ENCODE measurements around the gene MDP1.

The MDP1 gene

DNA sequence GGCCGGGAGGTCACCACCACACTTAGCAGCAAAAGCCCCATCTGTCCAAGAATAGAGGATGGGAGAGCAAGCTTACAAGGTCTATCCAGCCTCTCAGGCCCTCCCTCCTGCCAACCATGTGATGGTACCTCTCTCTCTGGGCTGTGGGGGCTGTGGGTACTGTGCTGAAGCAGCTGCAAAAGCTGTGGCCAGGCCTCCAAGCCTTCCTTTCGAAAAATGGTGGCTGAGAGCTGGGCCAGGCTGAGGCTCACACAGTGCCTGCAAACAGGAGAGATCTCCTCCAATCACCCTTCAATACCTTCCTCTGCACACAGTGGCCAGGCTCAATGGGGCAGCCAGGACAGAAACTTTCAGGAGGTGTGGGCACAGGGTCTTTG, 28.3 kb downstream of the MDP1 start:
- H3K18ac ChIP-seq (ENCODE audit: low read length), result no peak overlapping the region

DNA sequence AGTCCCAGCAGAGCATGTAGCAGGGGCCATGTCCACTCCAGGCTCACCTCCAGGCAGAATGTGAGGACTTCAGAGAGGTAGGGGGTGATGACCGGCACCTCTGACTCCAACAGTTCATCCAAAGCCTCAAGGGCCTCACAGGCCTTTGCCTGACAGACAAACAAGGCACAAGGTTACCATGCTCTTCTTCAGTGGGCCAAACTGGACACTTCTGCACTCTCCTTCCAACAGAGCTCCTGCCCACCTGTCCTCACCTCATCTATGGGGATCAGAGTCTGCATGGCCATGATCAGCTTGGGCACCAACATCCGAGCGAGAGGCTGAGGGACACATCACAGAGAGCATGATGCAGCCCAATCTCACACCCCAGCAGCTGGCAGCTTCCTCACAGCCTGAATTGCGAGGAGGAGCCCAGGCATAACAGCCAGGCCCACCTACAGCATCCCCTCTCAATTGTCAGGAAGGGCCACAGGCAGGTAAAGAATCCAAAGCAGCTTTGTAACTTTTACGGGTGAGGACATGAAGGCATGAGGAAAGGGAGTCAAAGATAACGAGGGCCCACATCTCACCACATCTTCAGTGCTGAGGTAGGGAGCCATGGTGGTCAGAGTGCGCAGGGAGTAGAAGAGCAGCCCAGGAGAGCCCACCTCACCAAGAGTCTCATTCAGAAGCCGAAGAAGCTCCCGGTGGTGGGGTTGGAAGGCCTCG, 28.9 kb downstream of the MDP1 start:
- peaks cover 4% of the 10 kb centered on the region for H3K79me1 ChIP-seq (ENCODE audit: low read length)
- no peak for DNase-seq
- H2BK5ac ChIP-seq (ENCODE audit: low read depth, low read length, poor library complexity), result no peak overlapping the region
- no peak overlapping the region for H2AK5ac ChIP-seq (ENCODE audit: low read length)
- H3K23ac ChIP-seq (ENCODE audit: low read length), result no peak overlapping the region
- no CpG with 5 or more reads among the region's 10 CpGs for WGBS (ENCODE audit: extremely low coverage, insufficient coverage, insufficient read length)
- H3K36me3 ChIP-seq (ENCODE audit: control insufficient read depth in 1 of 2, insufficient read depth in 2 of 2, low read length in 2 of 2), result peaks cover 49 to 64% of the 10 kb centered on the region in 2 experiments
- no peak overlapping the region for H2AFZ ChIP-seq (ENCODE audit: insufficient read depth, low read length, poor library complexity)
- no peak overlapping the region for H3K14ac ChIP-seq (ENCODE audit: low read length)
- peaks cover 4% of the 10 kb centered on the region for H3K79me2 ChIP-seq (ENCODE audit: control insufficient read depth, insufficient read depth, low read length, poor library complexity)
- H3K4ac ChIP-seq (ENCODE audit: low read depth, low read length), result no peak overlapping the region
- H3K4me1 ChIP-seq (ENCODE audit: control insufficient read depth in 1 of 2, insufficient read depth in 2 of 2, low read length in 2 of 2), result peaks cover 2 to 3% of the 10 kb centered on the region in 2 experiments
- H3K9ac ChIP-seq (ENCODE audit: low read length), result no peak overlapping the region
- no peak overlapping the region for H4K8ac ChIP-seq (ENCODE audit: low read depth, low read length)
- no peak overlapping the region for H2BK12ac ChIP-seq (ENCODE audit: low read length)
- H2BK120ac ChIP-seq (ENCODE audit: insufficient read depth, low read length, poor library complexity), result no peak overlapping the region
- no peak overlapping the region for H3K18ac ChIP-seq (ENCODE audit: low read length)
- H3K27ac ChIP-seq (ENCODE audit: low read depth, low read length), result no peak overlapping the region
- H3K9me3 ChIP-seq (ENCODE audit: insufficient read depth, low read depth, low read length), result no peaks in the 10 kb centered on the region
- H3K4me2 ChIP-seq (ENCODE audit: low read length), result no peak overlapping the region
- no peak overlapping the region for H4K12ac ChIP-seq (ENCODE audit: low read depth, low read length)
- no peaks in the 10 kb centered on the region for H3K27me3 ChIP-seq (ENCODE audit: insufficient read depth, low read length)
- H4K91ac ChIP-seq (ENCODE audit: low read depth, low read length), result no peak overlapping the region
- H3K4me3 ChIP-seq (ENCODE audit: low read depth, low read length), result no peak overlapping the region

More for the DNA sequence above, 28.3 kb downstream of the MDP1 start:
- H3K4ac ChIP-seq (ENCODE audit: low read depth, low read length), result no peak overlapping the region
- H3K79me2 ChIP-seq (ENCODE audit: control insufficient read depth, insufficient read depth, low read length, poor library complexity), result peaks cover 4% of the 10 kb centered on the region
- H3K27me3 ChIP-seq (ENCODE audit: insufficient read depth, low read length), result no peaks in the 10 kb centered on the region
- H4K12ac ChIP-seq (ENCODE audit: low read depth, low read length), result no peak overlapping the region
- H3K79me1 ChIP-seq (ENCODE audit: low read length), result peaks cover 4% of the 10 kb centered on the region
- peaks cover 2 to 3% of the 10 kb centered on the region in 2 experiments for H3K4me1 ChIP-seq (ENCODE audit: control insufficient read depth in 1 of 2, insufficient read depth in 2 of 2, low read length in 2 of 2)
- no peak overlapping the region for H4K91ac ChIP-seq (ENCODE audit: low read depth, low read length)
- H2BK120ac ChIP-seq (ENCODE audit: insufficient read depth, low read length, poor library complexity), result no peak overlapping the region
- H4K8ac ChIP-seq (ENCODE audit: low read depth, low read length), result no peak overlapping the region
- no peak overlapping the region for H2AFZ ChIP-seq (ENCODE audit: insufficient read depth, low read length, poor library complexity)
- H2AK5ac ChIP-seq (ENCODE audit: low read length), result no peak overlapping the region
- H3K23ac ChIP-seq (ENCODE audit: low read length), result no peak overlapping the region
- H3K9me3 ChIP-seq (ENCODE audit: insufficient read depth, low read depth, low read length), result no peaks in the 10 kb centered on the region
- peak overlapping the region; percentile 64 for H3K4me2 ChIP-seq (ENCODE audit: low read length)
- H3K9ac ChIP-seq (ENCODE audit: low read length), result no peak overlapping the region
- H3K14ac ChIP-seq (ENCODE audit: low read length), result no peak overlapping the region
- no peak overlapping the region for H3K27ac ChIP-seq (ENCODE audit: low read depth, low read length)
- H3K36me3 ChIP-seq (ENCODE audit: control insufficient read depth in 1 of 2, insufficient read depth in 2 of 2, low read length in 2 of 2), result peaks cover 48 to 64% of the 10 kb centered on the region in 2 experiments
- WGBS (ENCODE audit: extremely low coverage, insufficient coverage, insufficient read length), result no CpG with 5 or more reads among the region's 2 CpGs
- H3K4me3 ChIP-seq (ENCODE audit: low read depth, low read length), result no peak overlapping the region
- no peak overlapping the region for H2BK5ac ChIP-seq (ENCODE audit: low read depth, low read length, poor library complexity)
- DNase-seq, result no peak
- H2BK12ac ChIP-seq (ENCODE audit: low read length), result no peak overlapping the region

GRCh38 chr14:24185741-24186140, 30.1 kb downstream of the MDP1 start:
- peaks cover 2 to 3% of the 10 kb centered on the region in 2 experiments for H3K4me1 ChIP-seq (ENCODE audit: control insufficient read depth in 1 of 2, insufficient read depth in 2 of 2, low read length in 2 of 2)
- H2AFZ ChIP-seq (ENCODE audit: insufficient read depth, low read length, poor library complexity), result no peak overlapping the region
- no peaks in the 10 kb centered on the region for H3K9me3 ChIP-seq (ENCODE audit: insufficient read depth, low read depth, low read length)
- H3K79me1 ChIP-seq (ENCODE audit: low read length), result peaks cover 4% of the 10 kb centered on the region
- no peak overlapping the region for H2BK120ac ChIP-seq (ENCODE audit: insufficient read depth, low read length, poor library complexity)
- no peak overlapping the region for H2AK5ac ChIP-seq (ENCODE audit: low read length)
- H2BK12ac ChIP-seq (ENCODE audit: low read length), result no peak overlapping the region
- H4K91ac ChIP-seq (ENCODE audit: low read depth, low read length), result no peak overlapping the region
- no peak overlapping the region for H3K18ac ChIP-seq (ENCODE audit: low read length)
- H4K8ac ChIP-seq (ENCODE audit: low read depth, low read length), result no peak overlapping the region
- no peak overlapping the region for H3K4ac ChIP-seq (ENCODE audit: low read depth, low read length)
- no peak overlapping the region for H3K23ac ChIP-seq (ENCODE audit: low read length)
- no peaks in the 10 kb centered on the region for H3K27me3 ChIP-seq (ENCODE audit: insufficient read depth, low read length)
- H3K9ac ChIP-seq (ENCODE audit: low read length), result no peak overlapping the region
- H4K12ac ChIP-seq (ENCODE audit: low read depth, low read length), result no peak overlapping the region
- no peak overlapping the region for H3K4me3 ChIP-seq (ENCODE audit: low read depth, low read length)
- H2BK5ac ChIP-seq (ENCODE audit: low read depth, low read length, poor library complexity), result no peak overlapping the region
- H3K4me2 ChIP-seq (ENCODE audit: low read length), result no peak overlapping the region
- H3K27ac ChIP-seq (ENCODE audit: low read depth, low read length), result no peak overlapping the region
- no peak overlapping the region for H3K14ac ChIP-seq (ENCODE audit: low read length)
- peaks cover 54 to 73% of the 10 kb centered on the region in 2 experiments for H3K36me3 ChIP-seq (ENCODE audit: control insufficient read depth in 1 of 2, insufficient read depth in 2 of 2, low read length in 2 of 2)
- WGBS (ENCODE audit: extremely low coverage, insufficient coverage, insufficient read length), result no CpG with 5 or more reads among the region's 11 CpGs
- no peak for DNase-seq
- H3K79me2 ChIP-seq (ENCODE audit: control insufficient read depth, insufficient read depth, low read length, poor library complexity), result peaks cover 4% of the 10 kb centered on the region

DNA sequence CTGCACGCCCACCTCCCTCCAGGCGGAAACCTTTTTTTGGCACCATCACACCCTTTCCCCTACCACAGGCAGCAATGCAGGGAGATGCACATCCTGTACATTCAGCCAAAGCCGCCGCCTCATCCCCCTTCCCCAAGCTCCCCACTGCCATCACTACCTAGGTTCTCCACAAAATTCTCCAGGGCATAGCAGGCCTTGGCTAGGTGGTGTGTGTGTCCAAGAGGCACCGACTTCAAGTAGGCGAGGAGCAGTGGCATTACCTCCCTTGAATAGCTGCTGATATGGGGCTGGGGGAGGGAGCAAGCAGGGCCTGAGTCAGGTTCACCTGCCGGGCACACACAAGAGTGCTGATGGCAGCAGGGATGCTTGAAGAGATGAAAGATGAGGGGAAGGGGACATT, 30.8 kb downstream of the MDP1 start:
- Histone ChIP-seq H3K4me2 (ENCODE audit: low read length) (no peak overlapping the region), H2AFZ (ENCODE audit: insufficient read depth, low read length, poor library complexity) (no peak overlapping the region), H2AK5ac (ENCODE audit: low read length) (no peak overlapping the region), H4K8ac (ENCODE audit: low read depth, low read length) (no peak overlapping the region), H3K27me3 (ENCODE audit: insufficient read depth, low read length) (no peaks in the 10 kb centered on the region), H3K23ac (ENCODE audit: low read length) (no peak overlapping the region), H3K9ac (ENCODE audit: low read length) (no peak overlapping the region), H3K4ac (ENCODE audit: low read depth, low read length) (no peak overlapping the region), H3K79me1 (ENCODE audit: low read length) (peaks cover 4% of the 10 kb centered on the region), H3K36me3 (ENCODE audit: control insufficient read depth in 1 of 2, insufficient read depth in 2 of 2, low read length in 2 of 2) (peaks cover 60 to 74% of the 10 kb centered on the region in 2 experiments), H3K14ac (ENCODE audit: low read length) (no peak overlapping the region), H3K79me2 (ENCODE audit: control insufficient read depth, insufficient read depth, low read length, poor library complexity) (peaks cover 4% of the 10 kb centered on the region), H2BK12ac (ENCODE audit: low read length) (no peak overlapping the region), H2BK5ac (ENCODE audit: low read depth, low read length, poor library complexity) (no peak overlapping the region), H3K9me3 (ENCODE audit: insufficient read depth, low read depth, low read length) (no peaks in the 10 kb centered on the region), H3K27ac (ENCODE audit: low read depth, low read length) (no peak overlapping the region), H3K4me1 (ENCODE audit: control insufficient read depth in 1 of 2, insufficient read depth in 2 of 2, low read length in 2 of 2) (peaks cover 2 to 3% of the 10 kb centered on the region in 2 experiments), H4K91ac (ENCODE audit: low read depth, low read length) (no peak overlapping the region), H3K18ac (ENCODE audit: low read length) (no peak overlapping the region), H3K4me3 (ENCODE audit: low read depth, low read length) (no peak overlapping the region), H2BK120ac (ENCODE audit: insufficient read depth, low read length, poor library complexity) (no peak overlapping the region), H4K12ac (ENCODE audit: low read depth, low read length) (no peak overlapping the region)
- no CpG with 5 or more reads among the region's 7 CpGs for WGBS (ENCODE audit: extremely low coverage, insufficient coverage, insufficient read length)
- DNase-seq, result no peak
